HL-60 (cell line): ENCODE data around the gene CMA1.

Experiments used
- DNase-seq, 2 experiments: peaks; one replicate each; pipeline ENCODE4 v3.0.0-alpha.2; 2010 to 2020; ENCODE audit warnings: low read depth in 1 of 2, low spot score in 1 of 2
- H3K27ac ChIP-seq: fragments of 250-450 bp; sonication (Bioruptor Pico); replicated peaks from 2 replicates; pipeline ENCODE4 v1.5.1; 2020; ENCODE audit warnings: mild to moderate bottlenecking, moderate library complexity
- H3K27me3 ChIP-seq: fragments of 250-450 bp; sonication (Bioruptor Pico); 2 replicates; pipeline ENCODE4 v1.5.1; 2021; ENCODE audit warnings: mild to moderate bottlenecking, moderate library complexity; ENCODE audit not compliant: insufficient read depth, poor library complexity, severe bottlenecking
- H3K4me3 ChIP-seq: replicated peaks from 2 replicates; pipeline ENCODE4 v1.5.1; 2011; ENCODE audit warnings: mild to moderate bottlenecking, control low read depth, low read length; ENCODE audit not compliant: insufficient read depth
- GABPA ChIP-seq: IDR thresholded peaks from 2 replicates; pipeline ENCODE4 v1.6.1; 2012; ENCODE audit warnings: low read depth
- POLR2AphosphoS5 ChIP-seq: IDR thresholded peaks from 2 replicates; pipeline ENCODE4 v1.6.1; 2012; ENCODE audit warnings: low read depth
- SPI1 ChIP-seq: IDR thresholded peaks from 2 replicates; pipeline ENCODE4 v1.6.1; 2012; ENCODE audit warnings: low read depth, mild to moderate bottlenecking, borderline replicate concordance
- TF ChIP-seq, protein P1 (sequence below): IDR thresholded peaks from one replicate; pipeline ENCODE4 v1.5.1; 2011; ENCODE audit warnings: low read length, control low read depth, inconsistent platforms; ENCODE audit not compliant: insufficient read depth
- TF ChIP-seq, protein P2 (sequence below): IDR thresholded peaks from 2 replicates; pipeline ENCODE4 v1.6.1; 2012; ENCODE audit warnings: low read depth; ENCODE audit not compliant: insufficient replicate concordance

CMA1 gene

DNA sequence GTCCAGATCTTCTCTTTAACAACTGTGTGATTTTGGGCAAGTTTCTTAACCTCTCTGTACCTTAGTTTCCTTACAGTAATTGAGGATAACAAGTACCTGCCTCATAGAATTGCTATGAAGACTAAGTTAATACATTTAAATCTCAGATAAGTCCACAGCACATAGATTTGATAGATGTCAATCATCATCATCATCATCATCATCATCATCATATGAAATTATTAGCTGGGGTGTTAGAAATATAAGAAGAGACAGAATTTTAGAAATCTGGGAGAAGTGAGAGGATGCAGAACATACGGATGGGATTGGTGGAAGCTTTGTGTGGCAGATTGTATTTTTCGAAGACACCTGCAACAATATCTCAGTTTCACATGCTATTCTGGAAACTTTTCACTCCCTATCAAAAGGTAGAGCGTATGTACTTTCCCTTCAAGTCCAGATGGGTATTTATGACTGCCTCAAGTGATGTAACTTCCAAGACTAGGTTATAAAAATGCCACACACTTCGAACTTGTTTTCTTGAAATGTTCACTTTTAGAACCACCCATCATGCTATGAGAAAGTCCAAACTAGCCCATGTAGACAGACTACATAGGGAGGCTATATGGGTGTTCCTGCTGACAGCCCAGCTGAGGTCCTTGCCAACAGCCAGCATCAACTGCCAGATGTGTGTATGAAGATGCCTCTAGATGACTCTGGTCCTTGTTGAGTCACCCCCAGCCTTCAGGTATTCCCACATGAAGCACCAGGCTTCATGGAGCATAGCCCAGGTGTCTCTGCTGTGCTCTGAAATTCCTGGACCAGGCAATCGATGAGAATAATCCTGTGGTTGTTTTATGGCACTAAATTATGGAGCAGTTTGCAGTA, 44.8 kb downstream of the CMA1 start:
- TF ChIP-seq, protein P1, sequence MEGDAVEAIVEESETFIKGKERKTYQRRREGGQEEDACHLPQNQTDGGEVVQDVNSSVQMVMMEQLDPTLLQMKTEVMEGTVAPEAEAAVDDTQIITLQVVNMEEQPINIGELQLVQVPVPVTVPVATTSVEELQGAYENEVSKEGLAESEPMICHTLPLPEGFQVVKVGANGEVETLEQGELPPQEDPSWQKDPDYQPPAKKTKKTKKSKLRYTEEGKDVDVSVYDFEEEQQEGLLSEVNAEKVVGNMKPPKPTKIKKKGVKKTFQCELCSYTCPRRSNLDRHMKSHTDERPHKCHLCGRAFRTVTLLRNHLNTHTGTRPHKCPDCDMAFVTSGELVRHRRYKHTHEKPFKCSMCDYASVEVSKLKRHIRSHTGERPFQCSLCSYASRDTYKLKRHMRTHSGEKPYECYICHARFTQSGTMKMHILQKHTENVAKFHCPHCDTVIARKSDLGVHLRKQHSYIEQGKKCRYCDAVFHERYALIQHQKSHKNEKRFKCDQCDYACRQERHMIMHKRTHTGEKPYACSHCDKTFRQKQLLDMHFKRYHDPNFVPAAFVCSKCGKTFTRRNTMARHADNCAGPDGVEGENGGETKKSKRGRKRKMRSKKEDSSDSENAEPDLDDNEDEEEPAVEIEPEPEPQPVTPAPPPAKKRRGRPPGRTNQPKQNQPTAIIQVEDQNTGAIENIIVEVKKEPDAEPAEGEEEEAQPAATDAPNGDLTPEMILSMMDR = no peak
- TF ChIP-seq SPI1 = no peak
- TF ChIP-seq POLR2AphosphoS5 = no peak
- TF ChIP-seq GABPA = no peak
- TF ChIP-seq, protein P2, sequence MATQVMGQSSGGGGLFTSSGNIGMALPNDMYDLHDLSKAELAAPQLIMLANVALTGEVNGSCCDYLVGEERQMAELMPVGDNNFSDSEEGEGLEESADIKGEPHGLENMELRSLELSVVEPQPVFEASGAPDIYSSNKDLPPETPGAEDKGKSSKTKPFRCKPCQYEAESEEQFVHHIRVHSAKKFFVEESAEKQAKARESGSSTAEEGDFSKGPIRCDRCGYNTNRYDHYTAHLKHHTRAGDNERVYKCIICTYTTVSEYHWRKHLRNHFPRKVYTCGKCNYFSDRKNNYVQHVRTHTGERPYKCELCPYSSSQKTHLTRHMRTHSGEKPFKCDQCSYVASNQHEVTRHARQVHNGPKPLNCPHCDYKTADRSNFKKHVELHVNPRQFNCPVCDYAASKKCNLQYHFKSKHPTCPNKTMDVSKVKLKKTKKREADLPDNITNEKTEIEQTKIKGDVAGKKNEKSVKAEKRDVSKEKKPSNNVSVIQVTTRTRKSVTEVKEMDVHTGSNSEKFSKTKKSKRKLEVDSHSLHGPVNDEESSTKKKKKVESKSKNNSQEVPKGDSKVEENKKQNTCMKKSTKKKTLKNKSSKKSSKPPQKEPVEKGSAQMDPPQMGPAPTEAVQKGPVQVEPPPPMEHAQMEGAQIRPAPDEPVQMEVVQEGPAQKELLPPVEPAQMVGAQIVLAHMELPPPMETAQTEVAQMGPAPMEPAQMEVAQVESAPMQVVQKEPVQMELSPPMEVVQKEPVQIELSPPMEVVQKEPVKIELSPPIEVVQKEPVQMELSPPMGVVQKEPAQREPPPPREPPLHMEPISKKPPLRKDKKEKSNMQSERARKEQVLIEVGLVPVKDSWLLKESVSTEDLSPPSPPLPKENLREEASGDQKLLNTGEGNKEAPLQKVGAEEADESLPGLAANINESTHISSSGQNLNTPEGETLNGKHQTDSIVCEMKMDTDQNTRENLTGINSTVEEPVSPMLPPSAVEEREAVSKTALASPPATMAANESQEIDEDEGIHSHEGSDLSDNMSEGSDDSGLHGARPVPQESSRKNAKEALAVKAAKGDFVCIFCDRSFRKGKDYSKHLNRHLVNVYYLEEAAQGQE = no peak
- H3K27ac ChIP-seq = no peak overlapping the region
- no peak for DNase-seq
- H3K4me3 ChIP-seq = no peak overlapping the region
- no peaks in the 10 kb centered on the region for H3K27me3 ChIP-seq

DNA sequence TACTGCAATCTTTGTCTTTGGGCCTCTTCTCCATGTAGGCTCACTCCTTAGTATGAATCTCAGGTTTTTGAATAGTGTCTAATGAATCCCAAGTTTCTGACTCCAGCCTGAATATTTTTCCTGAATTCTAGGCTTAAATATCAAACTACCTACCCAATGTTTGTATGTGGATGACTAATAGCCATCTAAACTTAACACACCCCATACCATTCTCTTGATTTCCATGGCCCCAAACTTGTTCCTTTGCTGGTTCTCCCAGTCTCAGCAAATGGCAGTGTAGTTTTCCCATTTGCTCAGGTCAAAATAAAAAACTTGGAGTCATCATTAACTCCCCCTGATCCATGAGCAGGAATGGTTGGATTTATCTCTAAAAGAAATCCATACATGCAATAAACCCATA, 46.7 kb downstream of the CMA1 start:
- H3K4me3 ChIP-seq = no peak overlapping the region
- DNase-seq = no peak
- H3K27ac ChIP-seq = no peak overlapping the region
- H3K27me3 ChIP-seq = no peaks in the 10 kb centered on the region
- TF ChIP-seq POLR2AphosphoS5 (no peak), SPI1 (no peak), GABPA (no peak)
- TF ChIP-seq, protein P2 = no peak
- TF ChIP-seq, protein P1 = no peak

DNA sequence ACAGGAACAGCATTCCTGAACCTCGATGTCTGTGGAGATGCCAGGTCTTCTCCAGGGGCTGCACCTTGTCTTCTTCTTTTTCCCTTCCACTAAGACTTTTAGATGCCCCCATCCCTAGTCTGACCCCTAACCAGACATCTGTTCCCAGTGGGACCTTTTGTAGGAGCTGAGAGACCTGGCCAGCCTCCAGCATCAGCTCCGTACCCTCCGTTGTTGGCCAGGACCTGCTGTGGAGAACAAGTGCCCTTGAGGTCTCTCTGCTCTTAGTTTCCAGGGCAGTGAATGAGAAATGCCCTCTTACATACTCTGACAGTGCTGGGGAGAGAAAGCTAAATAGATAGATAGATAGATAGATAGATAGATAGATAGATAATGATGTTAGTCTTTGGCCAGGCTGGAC, 48.7 kb downstream of the CMA1 start:
- TF ChIP-seq, protein P1 = no peak
- TF ChIP-seq, protein P2 = no peak
- TF ChIP-seq GABPA (no peak), SPI1 (no peak), POLR2AphosphoS5 (no peak)
- H3K27me3 ChIP-seq = no peaks in the 10 kb centered on the region
- H3K27ac ChIP-seq = no peak overlapping the region
- DNase-seq = no peak
- no peak overlapping the region for H3K4me3 ChIP-seq
